Activated effector memory CD4-positive, alpha-beta T cell treated with anti-CD3 and anti-CD28 coated beads, Interleukin-2, amount 50 U/mL, for 16 hours (primary cell): Measurements from ENCODE around the gene NEDD4L.

Experiments used
- DNase-seq: peaks from one replicate; pipeline ENCODE4 v3.0.0-alpha.2; 2020

Gene NEDD4L

GRCh38 chr18:58438958-58439300 lies 394.9 kb downstream of the NEDD4L start:
- DNase-seq: no peak

GRCh38 chr18:58443671-58444070 lies 399.6 kb downstream of the NEDD4L start:
- DNase-seq: no peak

GRCh38 chr18:58446391-58447060 lies 402.5 kb downstream of the NEDD4L start:
- no peak for DNase-seq

GRCh38 chr18:58447402-58448095 lies 403.5 kb downstream of the NEDD4L start:
- no peak for DNase-seq

- no peak for DNase-seq
Observed at GRCh38 chr18:58449464-58449863, 405.4 kb downstream of the NEDD4L start.
